ENCODE results near the gene TLDC2. TPM values are rescaled to one million over a fixed set of nuclear protein-coding genes. Genes with fewer than 3 reads are reported as not detected.
A peak's percentile ranks its signal among the peaks of the same experiment; 100 is the strongest.

TLDC2 gene
- polyA plus RNA-seq, 1 donor from 2014 or later = not detected

GRCh38 chr20:36856691-36857635 is 19.0 kb upstream of the TLDC2 start:
- peaks cover 17 to 63% (median 41%) of the 10 kb centered on the region in 3 donors for H3K4me1 Mint-ChIP-seq
- no peaks in the 10 kb centered on the region for H3K9me3 Mint-ChIP-seq
- no peaks in the 10 kb centered on the region for H3K27me3 Mint-ChIP-seq
- H3K27ac Mint-ChIP-seq = peak overlapping the region in 1 of 3 donors; percentile 89
- H3K4me3 Mint-ChIP-seq = peak overlapping the region in 1 of 4 donors; percentile 15
- no peaks in the 10 kb centered on the region for H3K36me3 Mint-ChIP-seq

DNA sequence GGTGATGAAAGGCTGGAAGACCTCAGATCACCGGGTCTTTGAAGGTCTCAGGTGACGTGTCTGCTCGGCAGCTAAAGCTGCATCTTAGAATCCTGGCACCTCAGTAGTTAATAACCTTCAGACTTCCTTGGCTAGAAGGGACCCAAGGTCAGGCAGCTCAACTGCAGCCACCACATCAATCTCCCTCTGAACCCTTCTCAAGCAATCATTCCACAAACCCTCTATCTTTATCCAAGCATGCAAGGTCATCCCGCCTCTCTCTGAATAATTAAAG is 16.7 kb upstream of the TLDC2 start:
- no peaks in the 10 kb centered on the region for H3K27me3 Mint-ChIP-seq
- H3K4me3 Mint-ChIP-seq = no peak overlapping the region

DNA sequence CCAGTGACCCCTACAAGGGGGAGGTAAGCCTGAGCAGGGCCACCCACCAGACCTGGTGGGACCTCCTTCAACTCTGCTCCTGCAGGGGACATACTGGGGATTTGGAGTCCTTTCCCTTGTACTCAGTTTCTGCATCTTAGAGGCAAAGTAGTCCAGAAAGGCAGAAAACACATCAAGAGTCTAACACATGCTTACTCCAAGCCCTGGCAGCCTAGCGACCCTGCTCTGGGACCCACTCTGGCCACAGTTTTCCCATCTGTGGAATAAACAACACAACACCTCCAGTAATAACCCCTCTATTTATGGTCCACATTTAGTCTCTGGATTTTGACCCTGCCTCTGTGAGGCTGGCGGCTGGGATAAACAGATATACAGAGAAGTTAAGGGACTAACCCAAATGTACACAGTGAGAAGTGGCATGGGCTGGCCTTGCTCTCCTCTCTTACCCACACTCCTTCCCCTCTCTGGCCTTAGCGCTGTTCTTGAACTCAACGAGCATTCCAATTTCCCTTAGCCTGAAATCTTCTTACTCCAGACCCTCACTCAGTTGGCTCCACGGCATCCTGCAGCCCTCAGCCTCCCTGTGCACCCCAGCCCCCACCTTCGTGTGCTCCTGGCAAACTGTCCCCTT is 16.1 kb upstream of the TLDC2 start:
- Mint-ChIP-seq H3K4me3 (peak overlapping the region; percentile 33 to 83 (median 58)), H3K4me1 (peaks cover 13 to 50% (median 32%) of the 10 kb centered on the region in 3 donors), H3K27ac (no peak overlapping the region), H3K9me3 (no peaks in the 10 kb centered on the region), H3K36me3 (no peaks in the 10 kb centered on the region), H3K27me3 (no peaks in the 10 kb centered on the region)

More for the DNA sequence above, 16.7 kb upstream of the TLDC2 start:
- no peaks in the 10 kb centered on the region for H3K9me3 Mint-ChIP-seq
- no peak overlapping the region for H3K27ac Mint-ChIP-seq
- peaks cover 13 to 51% (median 31%) of the 10 kb centered on the region in 3 donors for H3K4me1 Mint-ChIP-seq
- no peaks in the 10 kb centered on the region for H3K36me3 Mint-ChIP-seq

- H3K9me3 Mint-ChIP-seq = no peaks in the 10 kb centered on the region
- peak overlapping the region in 1 of 3 donors; percentile 37 for H3K27ac Mint-ChIP-seq
- H3K4me1 Mint-ChIP-seq = peaks cover 13 to 50% (median 32%) of the 10 kb centered on the region in 3 donors
Observed at GRCh38 chr20:36860339-36860738, 15.6 kb upstream of the TLDC2 start.

DNA sequence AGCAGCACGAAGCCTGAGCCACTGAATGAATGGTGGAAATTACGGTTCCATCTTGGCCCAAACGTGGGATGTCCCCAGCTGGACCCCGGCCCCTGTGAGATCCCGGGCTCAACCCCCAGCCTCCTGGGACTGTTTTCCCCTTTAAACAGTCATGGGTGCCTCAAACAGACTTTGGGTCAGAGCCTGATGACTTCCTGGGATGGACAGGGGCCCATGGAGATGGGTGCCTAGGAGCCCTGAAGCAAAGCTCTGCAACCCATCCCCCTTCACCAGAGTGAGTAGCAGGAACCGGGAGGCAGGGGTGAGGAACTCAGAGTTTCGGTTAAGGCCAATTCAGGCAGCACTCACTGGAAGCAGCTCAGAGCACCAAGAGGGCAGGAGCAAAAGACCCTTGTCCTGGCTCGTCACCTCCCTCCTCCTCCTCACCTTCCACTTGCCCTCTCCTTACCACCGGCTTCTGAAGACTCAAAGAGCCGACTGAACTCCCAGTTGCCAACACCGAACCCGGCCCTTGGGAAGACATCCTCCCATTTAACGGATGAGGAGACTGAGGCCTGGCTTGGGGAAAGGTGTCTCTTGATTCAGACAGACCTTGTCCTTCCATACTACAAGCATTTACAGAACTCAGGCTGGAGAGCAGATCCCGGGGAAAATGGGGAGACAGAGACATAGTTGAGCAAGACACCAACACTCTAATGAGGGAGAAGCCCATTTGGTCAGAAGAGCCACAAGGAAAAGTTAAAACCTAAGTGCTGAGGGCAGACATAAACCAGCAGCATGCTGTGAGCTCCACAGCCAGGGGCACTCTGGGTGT is 14.9 kb upstream of the TLDC2 start:
- peaks cover 13 to 50% (median 32%) of the 10 kb centered on the region in 3 donors for H3K4me1 Mint-ChIP-seq
- H3K36me3 Mint-ChIP-seq = no peaks in the 10 kb centered on the region
- H3K4me3 Mint-ChIP-seq = peak overlapping the region; percentile 75 to 88 (median 84)
- no peaks in the 10 kb centered on the region for H3K9me3 Mint-ChIP-seq
- no peaks in the 10 kb centered on the region for H3K27me3 Mint-ChIP-seq
- H3K27ac Mint-ChIP-seq = peak overlapping the region in 2 of 3 donors; percentile 37 to 64

More at GRCh38 chr20:36860339-36860738, 15.6 kb upstream of the TLDC2 start:
- Mint-ChIP-seq H3K4me3 (peak overlapping the region in 3 of 4 donors; percentile 22 to 85 (median 83)), H3K36me3 (no peaks in the 10 kb centered on the region), H3K27me3 (no peaks in the 10 kb centered on the region)

DNA sequence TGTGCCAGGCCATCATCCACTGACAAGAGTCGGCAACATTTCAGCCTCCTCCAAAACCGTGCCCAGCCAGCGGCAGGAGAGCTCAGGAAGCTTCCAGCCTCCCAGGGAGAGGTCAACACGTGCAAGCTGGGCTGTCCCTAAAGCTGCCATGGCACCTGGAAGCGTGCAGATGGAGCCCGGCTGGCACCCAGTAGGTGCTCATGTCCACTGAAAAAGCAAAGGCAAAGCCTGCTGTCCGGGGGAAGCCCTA is 14.4 kb upstream of the TLDC2 start:
- no peaks in the 10 kb centered on the region for H3K9me3 Mint-ChIP-seq
- no peaks in the 10 kb centered on the region for H3K36me3 Mint-ChIP-seq
- H3K27me3 Mint-ChIP-seq = no peaks in the 10 kb centered on the region
- peak overlapping the region; percentile 75 to 88 (median 84) for H3K4me3 Mint-ChIP-seq
- H3K27ac Mint-ChIP-seq = peak overlapping the region; percentile 31 to 64 (median 37)
- H3K4me1 Mint-ChIP-seq = peaks cover 13 to 52% (median 34%) of the 10 kb centered on the region in 3 donors

- Mint-ChIP-seq H3K4me1 (peaks cover 14 to 52% (median 32%) of the 10 kb centered on the region in 3 donors), H3K4me3 (peak overlapping the region; percentile 75 to 88 (median 84)), H3K36me3 (no peaks in the 10 kb centered on the region), H3K27me3 (no peaks in the 10 kb centered on the region), H3K27ac (peak overlapping the region; percentile 23 to 37 (median 31)), H3K9me3 (no peaks in the 10 kb centered on the region)
Observed at GRCh38 chr20:36861875-36862801, 13.8 kb upstream of the TLDC2 start.

DNA sequence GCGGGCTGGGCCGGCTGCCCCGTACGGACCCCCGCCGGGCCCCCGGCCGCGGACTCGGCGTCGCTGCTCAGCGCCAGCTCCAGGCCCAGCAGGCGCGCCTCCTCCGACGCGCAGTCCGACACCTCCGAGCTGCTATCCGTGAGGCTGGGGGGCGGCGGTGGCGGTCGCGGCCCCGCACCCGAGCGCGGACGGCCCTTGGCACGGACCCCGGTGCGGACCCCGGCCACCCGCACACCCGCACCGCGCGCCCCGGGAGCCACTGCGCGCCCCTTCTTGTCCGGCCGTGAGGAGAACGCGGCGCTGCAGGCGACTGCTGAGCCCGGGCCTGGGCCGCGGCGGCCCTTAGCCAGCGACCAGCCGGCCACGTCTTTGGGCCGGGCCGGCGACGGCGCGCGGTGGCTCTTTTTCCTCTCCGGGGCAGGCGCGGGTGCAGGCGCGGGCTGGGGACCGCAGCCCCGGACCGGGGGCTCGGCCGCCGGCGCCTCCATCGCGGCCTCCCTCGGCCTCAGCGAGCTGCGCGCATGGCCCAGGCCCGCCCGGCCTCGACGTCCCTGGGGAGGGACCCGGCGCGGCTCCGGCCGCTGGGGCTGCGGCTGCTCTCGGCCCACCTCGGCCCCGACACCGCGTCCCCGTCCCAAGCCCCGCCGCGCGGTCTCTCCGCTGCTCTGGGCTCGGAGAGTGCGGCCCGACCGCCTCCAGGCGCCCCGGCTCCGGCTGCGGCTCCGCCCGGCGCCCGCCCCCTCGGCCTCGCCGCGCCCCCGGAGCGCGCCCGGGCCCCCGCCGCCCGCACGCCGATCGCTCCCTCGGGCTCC is 12.9 kb upstream of the TLDC2 start:
- Mint-ChIP-seq H3K4me1 (peaks cover 16 to 47% (median 33%) of the 10 kb centered on the region in 3 donors), H3K9me3 (no peaks in the 10 kb centered on the region), H3K27me3 (no peaks in the 10 kb centered on the region)

DNA sequence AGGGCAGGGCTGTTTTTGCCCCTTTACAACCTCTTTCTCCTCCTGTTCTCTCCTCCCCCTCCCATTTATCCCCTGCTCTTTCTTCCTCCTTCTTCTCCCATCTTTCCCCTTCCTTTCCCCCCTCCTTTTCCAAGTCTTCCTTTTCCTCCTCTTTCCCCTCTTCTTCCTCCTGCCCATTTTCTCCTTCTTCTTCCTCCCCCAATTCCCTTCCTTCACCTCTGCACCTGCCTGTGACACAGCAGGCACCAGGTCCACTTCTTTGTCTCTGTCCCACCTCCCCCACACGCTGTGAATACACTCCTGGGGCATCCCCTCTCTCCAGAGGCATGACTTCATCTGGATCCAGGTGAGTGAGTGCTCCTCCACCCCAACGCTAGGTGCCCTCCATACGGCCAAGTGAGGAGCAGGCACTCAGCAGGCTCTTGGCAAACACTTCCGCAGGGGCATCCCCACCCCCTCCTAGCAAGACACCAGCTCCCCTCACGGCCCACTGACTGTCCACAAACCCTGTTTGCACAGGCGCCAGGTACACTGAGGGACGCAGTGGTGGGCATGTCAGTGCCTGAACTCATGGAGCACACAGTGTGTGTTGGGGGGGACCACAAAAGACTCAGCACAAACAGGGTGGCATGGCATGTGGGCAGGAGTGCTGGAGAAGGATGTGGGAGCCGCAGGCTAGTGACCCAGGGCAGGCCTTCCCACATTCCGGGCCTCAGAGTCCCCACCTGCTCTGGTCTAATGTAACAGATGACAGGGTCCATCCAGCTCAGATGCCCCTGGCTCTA is 10.7 kb upstream of the TLDC2 start:
- peak overlapping the region in 2 of 3 donors; percentile 83 to 90 for H3K27ac Mint-ChIP-seq
- no peaks in the 10 kb centered on the region for H3K27me3 Mint-ChIP-seq
- H3K4me1 Mint-ChIP-seq = peaks cover 11 to 33% (median 26%) of the 10 kb centered on the region in 3 donors
- peak overlapping the region; percentile 53 to 92 (median 76) for H3K4me3 Mint-ChIP-seq
- no peaks in the 10 kb centered on the region for H3K9me3 Mint-ChIP-seq
- H3K36me3 Mint-ChIP-seq = no peaks in the 10 kb centered on the region

More for the DNA sequence above, 12.9 kb upstream of the TLDC2 start:
- no peaks in the 10 kb centered on the region for H3K36me3 Mint-ChIP-seq
- H3K27ac Mint-ChIP-seq = no peak overlapping the region
- no peak overlapping the region for H3K4me3 Mint-ChIP-seq

DNA sequence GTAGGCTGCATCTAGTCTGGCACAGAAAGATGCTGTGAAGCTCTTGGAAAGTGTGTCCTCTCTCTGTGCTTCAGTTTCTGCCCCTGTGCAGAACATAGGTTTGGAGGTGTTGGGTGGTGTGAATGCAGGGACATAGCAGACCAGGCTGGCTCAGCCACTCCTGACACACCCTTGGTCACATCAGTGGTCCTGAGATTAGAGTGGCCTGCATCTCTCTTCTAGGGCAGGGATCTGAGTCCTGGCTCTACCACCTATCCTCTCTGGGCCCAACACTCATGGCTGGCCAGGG is 10.1 kb upstream of the TLDC2 start:
- H3K4me3 Mint-ChIP-seq = peak overlapping the region in 3 of 4 donors; percentile 44 to 73 (median 70)
- no peaks in the 10 kb centered on the region for H3K27me3 Mint-ChIP-seq
- peak overlapping the region; percentile 79 to 90 (median 83) for H3K27ac Mint-ChIP-seq
- no peaks in the 10 kb centered on the region for H3K9me3 Mint-ChIP-seq
- H3K4me1 Mint-ChIP-seq = peaks cover 7 to 29% (median 22%) of the 10 kb centered on the region in 3 donors
- no peaks in the 10 kb centered on the region for H3K36me3 Mint-ChIP-seq

GRCh38 chr20:36866164-36866563 is 9.8 kb upstream of the TLDC2 start:
- peak overlapping the region; percentile 79 to 90 (median 83) for H3K27ac Mint-ChIP-seq
- no peaks in the 10 kb centered on the region for H3K36me3 Mint-ChIP-seq
- no peaks in the 10 kb centered on the region for H3K27me3 Mint-ChIP-seq
- H3K4me3 Mint-ChIP-seq = peak overlapping the region; percentile 48 to 73 (median 62)
- no peaks in the 10 kb centered on the region for H3K9me3 Mint-ChIP-seq
- peaks cover 7 to 25% (median 21%) of the 10 kb centered on the region in 3 donors for H3K4me1 Mint-ChIP-seq

DNA sequence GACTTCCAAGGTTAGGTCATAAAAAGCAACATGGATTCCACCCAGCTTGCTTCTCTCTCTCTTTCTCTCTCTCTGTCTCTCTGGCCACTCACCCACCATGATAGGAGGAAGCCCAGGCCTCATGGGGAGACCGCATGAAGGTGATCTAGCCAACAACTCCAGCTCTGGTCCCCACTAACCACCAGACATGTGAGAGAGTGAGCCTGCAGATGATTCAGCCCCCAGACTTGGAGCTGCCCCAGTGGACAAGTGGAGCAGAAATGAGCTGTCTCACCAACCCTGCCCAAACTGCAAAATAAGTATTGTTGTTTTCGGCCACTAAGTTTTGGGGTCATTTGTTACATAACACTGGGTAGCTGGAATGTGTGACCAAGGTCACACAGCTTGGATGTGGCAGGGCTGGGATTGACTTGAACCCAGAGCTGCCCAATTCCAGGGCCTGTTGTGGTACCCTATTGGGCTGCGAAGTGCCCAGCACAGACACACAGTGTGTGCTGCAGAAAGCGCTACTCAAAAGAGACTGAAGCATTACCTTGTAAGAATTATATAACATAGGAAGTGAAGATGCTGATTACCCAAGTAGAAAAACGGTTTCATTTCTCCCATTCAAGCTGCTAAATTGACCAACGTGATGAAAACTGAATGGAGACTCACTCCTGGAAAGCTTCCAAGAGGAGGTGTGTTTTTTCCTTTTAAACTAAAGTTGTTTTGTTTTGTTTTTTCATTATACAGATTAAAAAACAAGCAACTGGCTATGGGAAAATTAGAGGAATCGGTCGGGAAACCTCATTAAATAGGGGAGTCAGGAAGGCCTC is 9.1 kb upstream of the TLDC2 start:
- Mint-ChIP-seq H3K4me3 (peak overlapping the region in 3 of 4 donors; percentile 55 to 70 (median 67)), H3K27me3 (no peaks in the 10 kb centered on the region), H3K27ac (peak overlapping the region; percentile 79 to 90 (median 83)), H3K36me3 (no peaks in the 10 kb centered on the region), H3K4me1 (peaks cover 7 to 18% (median 16%) of the 10 kb centered on the region in 3 donors), H3K9me3 (no peaks in the 10 kb centered on the region)
